ENCODE measurements around the gene C1orf146.
"Not testable (repeated sequence)": the region's sequence is repeated elsewhere in the genome, so short reads cannot be mapped to it uniquely, and the experiment has no call there.

The C1orf146 gene

GRCh38 chr1:92217721-92218120 is at the start of gene C1orf146:
Gene C1orf146 (plus strand): TSS chr1:92217915. CDS start chr1:92231421, 13,506 bp downstream.
- DNase-seq (ENCODE audit: low read depth), result no peak

- DNase-seq (ENCODE audit: low read depth), result no peak
Observed at GRCh38 chr1:92168657-92169056, 49.1 kb upstream of the C1orf146 start.

- DNase-seq (ENCODE audit: low read depth), result no peak
Observed at GRCh38 chr1:92169214-92170005, 48.3 kb upstream of the C1orf146 start.

- DNase-seq (ENCODE audit: low read depth), result peak; percentile 43
Observed at GRCh38 chr1:92184632-92185031, 33.1 kb upstream of the C1orf146 start.

GRCh38 chr1:92186081-92186480 is 31.6 kb upstream of the C1orf146 start:
- DNase-seq (ENCODE audit: low read depth), result peak; percentile 18

- no peak for DNase-seq (ENCODE audit: low read depth)
Observed at GRCh38 chr1:92188436-92189255, 29.1 kb upstream of the C1orf146 start.

- DNase-seq (ENCODE audit: low read depth), result no peak
Observed at GRCh38 chr1:92191726-92192125, 26.0 kb upstream of the C1orf146 start.

- DNase-seq (ENCODE audit: low read depth), result no peak
Observed at GRCh38 chr1:92192246-92192645, 25.5 kb upstream of the C1orf146 start.

GRCh38 chr1:92194511-92194910 is 23.2 kb upstream of the C1orf146 start:
- no peak for DNase-seq (ENCODE audit: low read depth)

- DNase-seq (ENCODE audit: low read depth), result no peak
Observed at GRCh38 chr1:92201973-92202372, 15.7 kb upstream of the C1orf146 start.

GRCh38 chr1:92203105-92203504 is 14.6 kb upstream of the C1orf146 start:
- DNase-seq (ENCODE audit: low read depth), result no peak

- no peak for DNase-seq (ENCODE audit: low read depth)
Observed at GRCh38 chr1:92210701-92211100, 7.0 kb upstream of the C1orf146 start.

- DNase-seq (ENCODE audit: low read depth), result peak; percentile 24
Observed at GRCh38 chr1:92211166-92211565, 6.5 kb upstream of the C1orf146 start.

- no peak for DNase-seq (ENCODE audit: low read depth)
Observed at GRCh38 chr1:92218559-92218958, 844 bp downstream of the C1orf146 start.

- no peak for DNase-seq (ENCODE audit: low read depth)
Observed at GRCh38 chr1:92219028-92219427, 1.3 kb downstream of the C1orf146 start.

GRCh38 chr1:92228401-92228800 is 10.7 kb downstream of the C1orf146 start:
- no peak for DNase-seq (ENCODE audit: low read depth)

GRCh38 chr1:92230736-92231135 is 13.0 kb downstream of the C1orf146 start:
- DNase-seq (ENCODE audit: low read depth), result no peak

- no peak for DNase-seq (ENCODE audit: low read depth)
Observed at GRCh38 chr1:92240034-92240433, 22.3 kb downstream of the C1orf146 start.

GRCh38 chr1:92244376-92244775 is 26.7 kb downstream of the C1orf146 start:
- no peak for DNase-seq (ENCODE audit: low read depth)

- not testable (repeated sequence) for DNase-seq (ENCODE audit: low read depth)
Observed at GRCh38 chr1:92254714-92255113, 37.0 kb downstream of the C1orf146 start.

- no peak for DNase-seq (ENCODE audit: low read depth)
Observed at GRCh38 chr1:92259350-92259749, 41.6 kb downstream of the C1orf146 start.

- DNase-seq (ENCODE audit: low read depth), result no peak
Observed at GRCh38 chr1:92262516-92262915, 44.8 kb downstream of the C1orf146 start.

- no peak for DNase-seq (ENCODE audit: low read depth)
Observed at GRCh38 chr1:92273039-92273438, 55.3 kb downstream of the C1orf146 start.
